IMR-90 (cell line): ENCODE data around the gene CREG1. TPM values are rescaled to one million over a fixed set of nuclear protein-coding genes. Genes with fewer than 3 reads are reported as not detected.

Experiments
- ATAC-seq: fragments of 200-7000 bp; cut with Tn5 transposase; 2 replicates; pipeline ENCODE4 v1.9.1; 2020; ENCODE audit warnings: low read depth, mild to moderate bottlenecking, moderate library complexity
- BruUV-seq: library from RNA; stranded (reverse); fragments of 400-500 nt; replicated peaks from 2 replicates; lab custom pipeline; 2021; lab: Mats Ljungman, UMichigan
- CTCF ChIA-PET: fragments of 300-600 bp; formaldehyde crosslinking; extraction: SDS; loops from one replicate; lab custom pipeline; 2021; ENCODE audit warnings: antibody characterized with exemption; lab: Yijun Ruan, JAX
- POLR2A ChIA-PET: fragments of 300-600 bp; sonication (Branson Sonifier 250); formaldehyde crosslinking; loops from one replicate; lab custom pipeline; 2022; ENCODE audit warnings: antibody characterized with exemption; ENCODE audit not compliant: unreplicated experiment; lab: Charles Lee
- DNase-seq: peaks from one replicate; pipeline ENCODE4 v3.0.0; 2013
- H2AFZ ChIP-seq: replicated peaks from 2 replicates; pipeline ENCODE3; 2013; ENCODE audit warnings: low read length, mild to moderate bottlenecking; ENCODE audit not compliant: poor library complexity
- H2AK5ac ChIP-seq: 2 replicates; pipeline ENCODE4 v1.6.1; 2013; ENCODE audit warnings: low read depth, low read length, inconsistent platforms
- H2AK9ac ChIP-seq: replicated peaks from 2 replicates; pipeline ENCODE3; 2013; ENCODE audit warnings: mild to moderate bottlenecking, low read depth, low read length, moderate library complexity; ENCODE audit not compliant: poor library complexity
- H2BK120ac ChIP-seq: 2 replicates; pipeline ENCODE4 v1.6.1; 2013; ENCODE audit warnings: low read depth, low read length, inconsistent platforms
- H2BK15ac ChIP-seq: 3 replicates; pipeline ENCODE4 v1.6.1; 2013; ENCODE audit warnings: low read depth, low read length, inconsistent platforms
- H2BK20ac ChIP-seq: 2 replicates; pipeline ENCODE4 v1.6.1; 2013; ENCODE audit warnings: low read depth, mild to moderate bottlenecking, inconsistent platforms, low read length, moderate library complexity
- H2BK5ac ChIP-seq: 2 replicates; pipeline ENCODE4 v1.6.1; 2013; ENCODE audit warnings: mild to moderate bottlenecking, low read depth, low read length, inconsistent platforms; ENCODE audit not compliant: poor library complexity, severe bottlenecking
- H3K14ac ChIP-seq: replicated peaks from 2 replicates; pipeline ENCODE4 v1.6.1; 2013; ENCODE audit warnings: low read depth, low read length, inconsistent platforms
- H3K18ac ChIP-seq: 2 replicates; pipeline ENCODE4 v1.6.1; 2013; ENCODE audit warnings: low read depth, low read length, control low read depth
- H3K23ac ChIP-seq: 2 replicates; pipeline ENCODE4 v1.6.1; 2013; ENCODE audit warnings: low read depth, low read length, inconsistent platforms
- H3K27ac ChIP-seq: 2 replicates; pipeline ENCODE4 v1.5.1; 2013; ENCODE audit warnings: mild to moderate bottlenecking, control low read depth, low read length; ENCODE audit not compliant: insufficient read depth
- H3K27me3 ChIP-seq: 2 replicates; pipeline ENCODE4 v1.6.1; 2013; ENCODE audit warnings: low read length; ENCODE audit not compliant: control insufficient read depth, insufficient read depth
- H3K36me3 ChIP-seq: 2 replicates; pipeline ENCODE4 v1.6.1; 2013; ENCODE audit warnings: low read length, mixed read lengths; ENCODE audit not compliant: control insufficient read depth, insufficient read depth
- H3K4ac ChIP-seq: 2 replicates; pipeline ENCODE4 v1.6.1; 2013; ENCODE audit warnings: low read depth, low read length, inconsistent platforms
- H3K4me1 ChIP-seq: 2 replicates; pipeline ENCODE4 v1.6.1; 2013; ENCODE audit warnings: low read length, mixed read lengths; ENCODE audit not compliant: control insufficient read depth, insufficient read depth
- H3K4me2 ChIP-seq: 2 replicates; pipeline ENCODE4 v1.6.1; 2013; ENCODE audit warnings: low read depth, mild to moderate bottlenecking, control low read depth, low read length, moderate library complexity
- H3K4me3 ChIP-seq: 2 replicates; pipeline ENCODE4 v1.5.1; 2013; ENCODE audit warnings: low read depth, mild to moderate bottlenecking, control low read depth, low read length, moderate library complexity; ENCODE audit not compliant: insufficient read depth
- H3K56ac ChIP-seq: 2 replicates; pipeline ENCODE4 v1.6.1; 2013; ENCODE audit warnings: low read length, inconsistent platforms; ENCODE audit not compliant: insufficient read depth; ENCODE audit errors: extremely low read depth
- H3K79me1 ChIP-seq, 2 experiments: 2 replicates each; pipeline ENCODE4 v1.6.1; 2013; ENCODE audit warnings: low read length in 2 of 2, inconsistent platforms in 1 of 2, low read depth in 1 of 2
- H3K9ac ChIP-seq: 2 replicates; pipeline ENCODE4 v1.6.1; 2013; ENCODE audit warnings: low read depth, low read length, control low read depth
- H3K9me1 ChIP-seq: 2 replicates; pipeline ENCODE4 v1.6.1; 2013; ENCODE audit warnings: low read length, inconsistent platforms; ENCODE audit not compliant: insufficient read depth
- H3K9me3 ChIP-seq: 2 replicates; pipeline ENCODE4 v1.6.1; 2013; ENCODE audit warnings: low read length; ENCODE audit not compliant: control insufficient read depth, insufficient read depth
- H4K20me1 ChIP-seq: 2 replicates; pipeline ENCODE4 v1.6.1; 2013; ENCODE audit warnings: low read length, inconsistent platforms; ENCODE audit not compliant: insufficient read depth
- H4K5ac ChIP-seq: 2 replicates; pipeline ENCODE4 v1.6.1; 2013; ENCODE audit warnings: mild to moderate bottlenecking, low read depth, low read length, control low read depth
- H4K8ac ChIP-seq, 2 experiments: 2 replicates each; pipeline ENCODE4 v1.6.1; 2013; ENCODE audit warnings: low read depth in 2 of 2, low read length in 2 of 2, control low read depth in 1 of 2, inconsistent platforms in 1 of 2
- H4K91ac ChIP-seq: 2 replicates; pipeline ENCODE4 v1.6.1; 2013; ENCODE audit warnings: low read depth, low read length, inconsistent platforms; ENCODE audit not compliant: insufficient read depth
- BHLHE40 ChIP-seq: fragments of 150-350 bp; IDR thresholded peaks from 2 replicates; pipeline ENCODE4 v1.6.1; 2016; ENCODE audit warnings: mild to moderate bottlenecking, low read depth, low read length
- CEBPB ChIP-seq: IDR thresholded peaks from 2 replicates; pipeline ENCODE4 v1.6.1; 2012; ENCODE audit warnings: low read depth, low read length, improper control_type of control experiment
- CHD1 ChIP-seq: IDR thresholded peaks from 2 replicates; pipeline ENCODE4 v1.6.1; 2012; ENCODE audit warnings: low read depth, low read length, improper control_type of control experiment
- FOS ChIP-seq: fragments of 150-350 bp; IDR thresholded peaks from 2 replicates; pipeline ENCODE4 v1.6.1; 2016; ENCODE audit warnings: low read depth, low read length
- MAFK ChIP-seq: IDR thresholded peaks from 2 replicates; pipeline ENCODE4 v1.6.1; 2012; ENCODE audit warnings: low read depth, low read length, improper control_type of control experiment
- MAZ ChIP-seq: IDR thresholded peaks from 2 replicates; pipeline ENCODE4 v1.6.1; 2012; ENCODE audit warnings: low read depth, mild to moderate bottlenecking, low read length, improper control_type of control experiment, moderate library complexity, borderline replicate concordance
- MXI1 ChIP-seq: IDR thresholded peaks from 2 replicates; pipeline ENCODE4 v1.6.1; 2012; ENCODE audit warnings: low read depth, mild to moderate bottlenecking, low read length, moderate library complexity, borderline replicate concordance
- NFE2L2 ChIP-seq: fragments of 150-350 bp; IDR thresholded peaks from 2 replicates; pipeline ENCODE4 v1.6.1; 2016; ENCODE audit warnings: low read depth, mild to moderate bottlenecking, low read length
- POLR2A ChIP-seq: IDR thresholded peaks from 2 replicates; pipeline ENCODE4 v1.6.1; 2012; ENCODE audit warnings: mild to moderate bottlenecking, low read depth, low read length
- RAD21 ChIP-seq: IDR thresholded peaks from 2 replicates; pipeline ENCODE4 v1.6.1; 2012; ENCODE audit warnings: low read length, improper control_type of control experiment
- RCOR1 ChIP-seq: IDR thresholded peaks from 2 replicates; pipeline ENCODE4 v1.6.1; 2012; ENCODE audit warnings: mild to moderate bottlenecking, low read length, improper control_type of control experiment; ENCODE audit not compliant: insufficient replicate concordance
- RFX5 ChIP-seq: IDR thresholded peaks from 2 replicates; pipeline ENCODE4 v1.8.0; 2012; ENCODE audit warnings: low read depth, mild to moderate bottlenecking, low read length, moderate library complexity
- SMC3 ChIP-seq: fragments of 150-350 bp; IDR thresholded peaks from 2 replicates; pipeline ENCODE4 v1.6.1; 2016; ENCODE audit warnings: low read depth, mild to moderate bottlenecking, antibody characterized with exemption, low read length, moderate library complexity
- WGBS, 2 experiments: methylation state at CpG; one replicate each; pipeline versions ENCODE4 v1.1.5 to v1.1.7; 2013; ENCODE audit warnings: missing lambda C conversion rate in 2 of 2; ENCODE audit not compliant: insufficient read length in 1 of 2; ENCODE audit errors: extremely low coverage in 2 of 2; 5-methylcytosine and 5-hydroxymethylcytosine counted together
- dilution Hi-C: fragments of 300-500 bp; cut with HindIII; formaldehyde crosslinking; loops from one replicate; pipeline ENCODE4 v1.14.3; 2018; ENCODE audit warnings: low sequenced_read_pairs; ENCODE audit not compliant: unreplicated experiment
- in situ Hi-C: fragments of 300-500 bp; cut with MboI; formaldehyde crosslinking; loops from 3 replicates; pipeline ENCODE4 v1.14.3; 2019; ENCODE audit warnings: low sequenced_read_pairs, inconsistent platforms, mixed read lengths
- intact Hi-C: fragments of 100-400 bp; cut with micrococcal nuclease; formaldehyde crosslinking; loops from 2 replicates; pipeline ENCODE4 v1.10.0; 2022
- polyA plus RNA-seq, 3 experiments: library from polyadenylated mRNA; depleted of rRNA; stranded (reverse); fragments of >200 nt; gene quantifications; 2 replicates each; pipeline ENCODE4 v1.2.3, GENCODE V29; 2012; ENCODE audit warnings: low replicate concordance in 1 of 3
- total RNA-seq: library from RNA; depleted of rRNA; stranded (reverse); fragments of >200 nt; gene quantifications from 2 replicates; pipeline ENCODE4 v1.2.3, GENCODE V29; 2012
- TF ChIP-seq, protein P1 (sequence below): fragments of 150-350 bp; IDR thresholded peaks from 2 replicates; pipeline ENCODE4 v1.6.1; 2016; ENCODE audit warnings: low read depth, mild to moderate bottlenecking, low read length, moderate library complexity, borderline replicate concordance
- TF ChIP-seq, protein P2 (sequence below): fragments of 150-350 bp; IDR thresholded peaks from 2 replicates; pipeline ENCODE4 v1.6.1; 2017; ENCODE audit warnings: mild to moderate bottlenecking, antibody characterized with exemption, low read length, low read depth
- TF ChIP-seq, protein P3 (sequence below): conservative IDR thresholded peaks from 2 replicates; pipeline ENCODE4 v1.5.1; 2012; ENCODE audit warnings: mild to moderate bottlenecking, low read depth, low read length, improper control_type of control experiment

Gene CREG1
- total and polyA plus RNA-seq, 2 of the 4 experiments (the other 2 are of a cell fraction), result 2.9 to 6.4 TPM

DNA sequence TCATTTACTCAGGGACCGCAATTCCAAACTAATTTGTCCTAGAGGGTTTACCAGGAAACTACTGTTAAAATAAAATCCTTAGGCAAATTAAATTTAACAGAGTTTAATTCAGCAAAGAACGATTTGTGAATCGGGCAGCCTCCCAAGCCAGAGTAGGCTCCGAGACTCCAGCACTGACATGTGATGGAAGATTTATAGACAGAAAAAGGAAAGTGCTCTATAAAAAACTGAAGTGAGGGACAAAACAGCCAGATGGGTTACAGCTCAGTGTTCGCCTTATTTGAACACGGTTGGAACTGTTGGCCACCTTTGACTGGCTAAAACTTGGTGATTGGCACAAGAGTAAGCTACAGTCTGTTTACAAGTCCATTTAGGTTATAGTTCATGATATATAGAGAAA is 41.3 kb upstream of the CREG1 start:
- no peak overlapping the region for H3K9ac ChIP-seq
- H3K23ac ChIP-seq, result no peak overlapping the region
- intact Hi-C loops, result no loop called here
- H3K9me3 ChIP-seq, result no peaks in the 10 kb centered on the region
- H3K4me2 ChIP-seq, result no peak overlapping the region
- no peak overlapping the region for H3K27ac ChIP-seq
- ATAC-seq (no peak), DNase-seq (no peak)
- WGBS, 2 experiments, result no CpG with 5 or more reads among the region's 6 CpGs
- no peak overlapping the region for H2AK9ac ChIP-seq
- H2AK5ac ChIP-seq, result no peak overlapping the region
- H2BK120ac ChIP-seq, result no peak overlapping the region
- H2BK20ac ChIP-seq, result no peak overlapping the region
- no peak overlapping the region for H3K4ac ChIP-seq
- no peak overlapping the region for H2AFZ ChIP-seq
- no peak overlapping the region for H2BK15ac ChIP-seq
- no peaks in the 10 kb centered on the region for H3K79me1 ChIP-seq
- BruUV-seq, result no TSS peak
- H3K27me3 ChIP-seq, result no peaks in the 10 kb centered on the region; the same call in 1 of the 2 replicates
- dilution Hi-C loops, result no loop called here
- CTCF ChIA-PET, result interaction anchor here (1.4 kb wide), 1 partner anchor 93 kb away, joined by 4 read pairs; no protein-coding TSS in a partner anchor
- no peak overlapping the region for H3K4me3 ChIP-seq
- POLR2A ChIA-PET, result no interaction called here
- no peak overlapping the region for H3K56ac ChIP-seq
- no peak overlapping the region for H4K5ac ChIP-seq
- H4K20me1 ChIP-seq, result no peaks in the 10 kb centered on the region
- no peak overlapping the region for H4K91ac ChIP-seq
- no peaks in the 10 kb centered on the region for H3K36me3 ChIP-seq
- H3K9me1 ChIP-seq, result no peaks in the 10 kb centered on the region
- H3K18ac ChIP-seq, result no peak overlapping the region
- no peak overlapping the region for H4K8ac ChIP-seq
- no peak overlapping the region for H2BK5ac ChIP-seq
- H3K4me1 ChIP-seq, result no peaks in the 10 kb centered on the region
- H3K14ac ChIP-seq, result no peak overlapping the region
- in situ Hi-C loops, result no loop called here
- TF ChIP-seq, protein P1, sequence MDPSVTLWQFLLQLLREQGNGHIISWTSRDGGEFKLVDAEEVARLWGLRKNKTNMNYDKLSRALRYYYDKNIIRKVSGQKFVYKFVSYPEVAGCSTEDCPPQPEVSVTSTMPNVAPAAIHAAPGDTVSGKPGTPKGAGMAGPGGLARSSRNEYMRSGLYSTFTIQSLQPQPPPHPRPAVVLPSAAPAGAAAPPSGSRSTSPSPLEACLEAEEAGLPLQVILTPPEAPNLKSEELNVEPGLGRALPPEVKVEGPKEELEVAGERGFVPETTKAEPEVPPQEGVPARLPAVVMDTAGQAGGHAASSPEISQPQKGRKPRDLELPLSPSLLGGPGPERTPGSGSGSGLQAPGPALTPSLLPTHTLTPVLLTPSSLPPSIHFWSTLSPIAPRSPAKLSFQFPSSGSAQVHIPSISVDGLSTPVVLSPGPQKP, result no peak
- no peak for TF ChIP-seq SMC3
- no peak for TF ChIP-seq FOS
- TF ChIP-seq POLR2A, result no peak
- no peak for TF ChIP-seq CEBPB
- TF ChIP-seq CHD1, result no peak
- no peak for TF ChIP-seq RFX5
- no peak for TF ChIP-seq RAD21
- TF ChIP-seq, protein P2, sequence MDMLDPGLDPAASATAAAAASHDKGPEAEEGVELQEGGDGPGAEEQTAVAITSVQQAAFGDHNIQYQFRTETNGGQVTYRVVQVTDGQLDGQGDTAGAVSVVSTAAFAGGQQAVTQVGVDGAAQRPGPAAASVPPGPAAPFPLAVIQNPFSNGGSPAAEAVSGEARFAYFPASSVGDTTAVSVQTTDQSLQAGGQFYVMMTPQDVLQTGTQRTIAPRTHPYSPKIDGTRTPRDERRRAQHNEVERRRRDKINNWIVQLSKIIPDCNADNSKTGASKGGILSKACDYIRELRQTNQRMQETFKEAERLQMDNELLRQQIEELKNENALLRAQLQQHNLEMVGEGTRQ, result no peak
- no peak for TF ChIP-seq BHLHE40
- TF ChIP-seq NFE2L2, result no peak
- TF ChIP-seq, protein P3, sequence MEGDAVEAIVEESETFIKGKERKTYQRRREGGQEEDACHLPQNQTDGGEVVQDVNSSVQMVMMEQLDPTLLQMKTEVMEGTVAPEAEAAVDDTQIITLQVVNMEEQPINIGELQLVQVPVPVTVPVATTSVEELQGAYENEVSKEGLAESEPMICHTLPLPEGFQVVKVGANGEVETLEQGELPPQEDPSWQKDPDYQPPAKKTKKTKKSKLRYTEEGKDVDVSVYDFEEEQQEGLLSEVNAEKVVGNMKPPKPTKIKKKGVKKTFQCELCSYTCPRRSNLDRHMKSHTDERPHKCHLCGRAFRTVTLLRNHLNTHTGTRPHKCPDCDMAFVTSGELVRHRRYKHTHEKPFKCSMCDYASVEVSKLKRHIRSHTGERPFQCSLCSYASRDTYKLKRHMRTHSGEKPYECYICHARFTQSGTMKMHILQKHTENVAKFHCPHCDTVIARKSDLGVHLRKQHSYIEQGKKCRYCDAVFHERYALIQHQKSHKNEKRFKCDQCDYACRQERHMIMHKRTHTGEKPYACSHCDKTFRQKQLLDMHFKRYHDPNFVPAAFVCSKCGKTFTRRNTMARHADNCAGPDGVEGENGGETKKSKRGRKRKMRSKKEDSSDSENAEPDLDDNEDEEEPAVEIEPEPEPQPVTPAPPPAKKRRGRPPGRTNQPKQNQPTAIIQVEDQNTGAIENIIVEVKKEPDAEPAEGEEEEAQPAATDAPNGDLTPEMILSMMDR, result no peak
- no peak for TF ChIP-seq MAFK
- no peak for TF ChIP-seq MAZ
- no peak for TF ChIP-seq MXI1
- TF ChIP-seq RCOR1, result no peak
